Coronary artery (tissue), 2 donors: Measurements from ENCODE around the gene SMOC2.
A peak's percentile ranks its signal among the peaks of the same experiment; 100 is the strongest.

Experiments used
- DNase-seq: peaks from one replicate; pipeline ENCODE4 v3.0.0-alpha.2; 2017; ENCODE audit warnings: low spot score
- H3K27ac ChIP-seq, 2 donors: fragments of 200-600 bp; sonication (generic); one replicate each; pipeline ENCODE4 v1.5.1; 2016 to 2019
- H3K4me3 ChIP-seq: fragments of 200-600 bp; sonication (generic); 2 replicates; pipeline ENCODE4 v1.5.1; 2016; ENCODE audit warnings: mild to moderate bottlenecking, moderate library complexity
- CTCF ChIP-seq: fragments of 200-600 bp; sonication (generic); IDR thresholded peaks from one replicate; pipeline ENCODE4 v1.5.1; 2019; ENCODE audit warnings: antibody characterized with exemption

SMOC2 gene

GRCh38 chr6:168636147-168637004, 195.4 kb downstream of the SMOC2 start:
- H3K4me3 ChIP-seq: no peak overlapping the region
- no peak for DNase-seq
- no peak overlapping the region for H3K27ac ChIP-seq
- no peak for TF ChIP-seq CTCF

DNA sequence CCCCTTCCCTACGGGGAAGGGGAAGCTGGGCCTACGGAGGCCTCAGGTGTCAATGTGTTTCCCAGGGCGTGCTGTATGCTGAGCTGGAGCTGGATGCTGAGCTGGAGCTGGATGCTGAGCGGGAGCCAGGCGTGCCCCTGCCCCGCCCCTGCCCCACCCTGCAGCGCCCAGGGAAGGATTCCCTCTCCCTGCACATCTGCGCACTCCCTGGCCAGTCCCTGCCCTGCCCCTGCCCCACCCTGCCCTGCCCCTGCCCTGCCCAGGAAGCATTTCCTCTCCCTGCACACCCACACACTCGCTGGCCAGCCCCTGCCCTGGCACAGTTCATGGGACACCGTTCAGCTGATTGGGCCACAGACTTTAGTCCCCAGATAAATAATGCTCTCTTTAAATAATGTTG, 196.8 kb downstream of the SMOC2 start:
- H3K27ac ChIP-seq: no peak overlapping the region
- no peak overlapping the region for H3K4me3 ChIP-seq
- no peak for DNase-seq
- TF ChIP-seq CTCF: no peak

DNA sequence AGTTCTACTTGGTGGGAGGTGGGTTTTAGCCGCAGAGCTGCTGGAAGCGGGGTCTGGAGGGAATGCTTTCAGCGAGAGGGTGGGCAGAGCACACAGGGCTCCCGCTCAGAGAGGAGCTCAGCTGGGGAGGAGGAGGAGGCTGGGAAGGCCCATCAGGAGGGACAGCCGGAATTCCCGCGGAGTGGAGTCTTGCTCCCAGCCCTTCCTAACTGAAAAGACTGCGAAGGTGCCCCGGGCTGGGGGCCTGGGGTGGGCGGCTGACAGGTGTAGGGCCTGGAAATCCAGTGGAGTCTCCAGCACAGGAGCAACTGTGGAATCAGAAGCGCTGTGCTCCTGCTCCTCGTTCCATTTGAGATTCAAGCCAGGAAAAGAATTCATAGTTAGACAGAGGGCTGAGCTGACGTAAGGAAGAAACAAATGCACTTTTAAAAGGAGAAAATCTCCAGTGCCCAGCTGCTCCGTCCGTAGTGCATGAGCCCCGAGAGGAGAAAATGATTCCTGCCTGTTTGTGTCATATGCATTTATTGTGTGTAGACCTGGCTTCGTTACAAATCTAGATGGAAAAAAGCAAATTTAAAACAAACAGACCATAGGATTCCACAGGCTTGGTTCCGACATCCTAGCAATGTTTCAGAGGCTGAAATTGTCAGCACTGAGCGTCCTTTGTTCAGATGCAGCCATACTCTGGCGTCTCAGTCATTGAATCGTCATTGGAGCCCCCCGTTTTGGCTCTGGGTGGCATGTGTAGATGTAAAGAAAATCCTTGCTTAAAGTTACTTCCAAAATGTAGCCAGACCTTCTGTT, 197.7 kb downstream of the SMOC2 start:
- TF ChIP-seq CTCF: no peak
- no peak for DNase-seq
- Histone ChIP-seq H3K27ac (no peak overlapping the region), H3K4me3 (peak overlapping the region; percentile 52)

- TF ChIP-seq CTCF: no peak
- Histone ChIP-seq H3K4me3 (no peak overlapping the region), H3K27ac (no peak overlapping the region)
- no peak for DNase-seq
Measured at GRCh38 chr6:168640181-168640580, 199.2 kb downstream of the SMOC2 start.

GRCh38 chr6:168640768-168641167, 199.8 kb downstream of the SMOC2 start:
- DNase-seq: no peak
- no peak overlapping the region for H3K4me3 ChIP-seq
- no peak overlapping the region for H3K27ac ChIP-seq
- no peak for TF ChIP-seq CTCF

- TF ChIP-seq CTCF: no peak
- H3K27ac ChIP-seq: no peak overlapping the region
- H3K4me3 ChIP-seq: no peak overlapping the region
Measured at GRCh38 chr6:168641446-168641845, 200.5 kb downstream of the SMOC2 start.

GRCh38 chr6:168643401-168643800, 202.4 kb downstream of the SMOC2 start:
- no peak overlapping the region for H3K4me3 ChIP-seq
- no peak overlapping the region for H3K27ac ChIP-seq
- TF ChIP-seq CTCF: no peak
- DNase-seq: no peak

More at GRCh38 chr6:168641446-168641845, 200.5 kb downstream of the SMOC2 start:
- no peak for DNase-seq
